ENCODE measurements around the gene MKRN3. TPM values are rescaled to one million over a fixed set of nuclear protein-coding genes. Genes with fewer than 3 reads are reported as not detected.
"Not testable (repeated sequence)": the region's sequence is repeated elsewhere in the genome, so short reads cannot be mapped to it uniquely, and the experiment has no call there.

The MKRN3 gene
- total RNA-seq, 1 experiment from 2014 or later = not detected

DNA sequence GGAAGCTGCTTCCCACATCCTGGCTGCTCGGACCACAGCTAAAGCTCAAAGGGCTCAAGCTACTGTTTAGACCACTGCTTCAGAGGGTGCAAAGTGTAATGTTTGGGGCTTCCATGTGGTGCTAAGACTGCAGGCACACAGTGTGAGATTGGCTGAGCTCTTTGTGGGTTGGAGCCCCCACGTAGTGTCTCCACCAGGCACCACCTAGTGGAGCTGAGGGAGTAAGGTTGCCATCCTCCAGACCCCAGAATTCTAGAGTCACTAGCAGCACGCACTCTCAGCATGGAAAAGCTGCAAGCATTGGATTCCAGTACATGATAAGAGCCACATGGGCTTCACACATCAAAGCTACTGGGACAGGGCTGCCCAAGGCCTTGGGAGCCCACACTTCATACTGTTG is 9.3 kb downstream of the MKRN3 start:
- in situ Hi-C loops (cut with HindIII; ENCODE audit: low pct_unique_long_range_greater_than_20kb, low sequenced_read_pairs) = no loop called here
- no peak for DNase-seq (ENCODE audit: low read depth)

DNA sequence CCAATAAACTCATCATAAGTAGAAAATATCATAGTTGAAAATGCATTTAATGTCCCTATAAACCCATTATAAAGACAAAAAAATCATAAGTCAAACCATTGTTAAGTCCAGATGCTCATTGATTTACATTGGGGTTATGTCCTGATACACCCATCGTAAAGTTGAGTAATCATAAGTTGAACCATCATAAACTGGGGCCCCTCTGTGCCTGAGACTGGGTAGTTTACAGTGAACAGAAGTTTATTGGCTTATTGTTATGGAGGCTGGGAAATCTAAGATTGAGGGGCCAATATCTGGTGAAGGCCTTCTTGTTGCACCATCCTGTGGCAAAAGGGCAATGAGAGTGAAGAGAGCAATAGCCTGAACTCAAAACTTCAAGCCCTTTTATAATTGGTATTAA is 10.6 kb downstream of the MKRN3 start:
- in situ Hi-C loops (cut with HindIII; ENCODE audit: low pct_unique_long_range_greater_than_20kb, low sequenced_read_pairs) = no loop called here
- DNase-seq (ENCODE audit: low read depth) = no peak

DNA sequence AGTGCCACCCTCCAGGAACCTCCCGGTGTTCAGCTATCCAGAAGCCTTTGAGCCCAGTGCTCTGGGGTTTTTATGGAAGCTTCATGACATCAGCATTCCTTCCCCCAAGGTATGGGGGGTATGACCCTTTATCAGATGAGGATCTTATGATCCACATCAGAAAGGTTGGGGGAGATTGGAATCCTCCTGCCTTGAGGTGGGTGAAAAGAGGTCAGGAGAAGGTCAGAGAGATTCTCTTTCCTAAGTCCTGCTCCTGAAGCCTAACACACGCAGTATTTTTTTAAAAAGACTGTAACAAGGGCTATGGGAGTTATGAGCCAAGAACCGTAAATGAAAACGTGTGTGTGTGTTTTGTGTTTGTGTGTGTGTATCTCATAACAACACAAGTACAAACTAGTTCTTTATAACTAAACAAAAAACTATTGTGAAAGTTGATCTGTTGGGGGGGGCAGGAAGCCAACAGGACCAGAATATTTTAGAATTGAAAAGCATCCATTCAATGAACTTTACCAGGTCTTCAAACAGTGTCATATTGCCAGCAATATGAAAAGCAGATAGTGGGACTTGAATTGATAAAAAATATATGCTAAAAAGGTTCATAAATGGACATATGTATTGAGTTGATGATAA is 13.2 kb downstream of the MKRN3 start:
- in situ Hi-C loops (cut with HindIII; ENCODE audit: low pct_unique_long_range_greater_than_20kb, low sequenced_read_pairs) = no loop called here
- DNase-seq (ENCODE audit: low read depth) = no peak

DNA sequence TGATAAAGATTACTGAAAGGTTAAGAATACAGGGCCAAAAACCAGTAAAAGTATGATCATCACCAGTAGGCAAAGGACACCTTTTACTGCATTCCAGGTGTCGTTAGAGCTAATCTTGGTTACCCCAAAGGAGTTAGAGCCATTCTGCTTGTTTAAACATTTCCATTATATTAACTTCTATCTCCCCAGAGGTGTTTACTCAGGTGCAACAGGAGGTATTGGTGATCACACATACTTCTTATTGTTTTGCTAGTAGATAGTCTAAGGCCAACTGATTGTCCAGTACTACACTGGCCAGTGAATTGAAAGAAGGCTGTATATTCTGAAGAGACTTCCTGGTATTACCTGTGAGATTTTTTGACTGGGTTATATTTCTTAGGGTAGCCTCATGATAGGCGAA is 22.8 kb downstream of the MKRN3 start:
- no peak for DNase-seq (ENCODE audit: low read depth)
- in situ Hi-C loops (cut with HindIII; ENCODE audit: low pct_unique_long_range_greater_than_20kb, low sequenced_read_pairs) = no loop called here

DNA sequence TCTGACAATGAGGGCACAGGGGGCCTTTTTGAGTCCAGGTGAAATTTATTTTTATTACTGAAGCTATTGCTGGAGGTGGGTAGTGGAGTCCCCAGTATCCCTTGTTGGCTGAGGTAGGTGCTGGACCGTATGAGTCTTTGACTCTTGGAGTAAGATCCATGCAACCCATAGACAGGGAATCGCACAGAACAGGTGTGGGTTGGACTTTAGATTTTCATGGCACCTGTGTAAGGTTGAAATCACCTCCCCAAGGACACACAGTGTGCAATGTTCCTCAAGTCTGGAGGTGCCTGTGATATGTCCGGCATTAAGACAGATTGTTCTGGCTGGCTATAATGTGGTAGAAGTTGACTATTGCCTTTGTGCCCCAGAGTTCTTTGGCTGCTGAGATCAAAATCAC is 23.5 kb downstream of the MKRN3 start:
- in situ Hi-C loops (cut with HindIII; ENCODE audit: low pct_unique_long_range_greater_than_20kb, low sequenced_read_pairs) = no loop called here
- no peak for DNase-seq (ENCODE audit: low read depth)

DNA sequence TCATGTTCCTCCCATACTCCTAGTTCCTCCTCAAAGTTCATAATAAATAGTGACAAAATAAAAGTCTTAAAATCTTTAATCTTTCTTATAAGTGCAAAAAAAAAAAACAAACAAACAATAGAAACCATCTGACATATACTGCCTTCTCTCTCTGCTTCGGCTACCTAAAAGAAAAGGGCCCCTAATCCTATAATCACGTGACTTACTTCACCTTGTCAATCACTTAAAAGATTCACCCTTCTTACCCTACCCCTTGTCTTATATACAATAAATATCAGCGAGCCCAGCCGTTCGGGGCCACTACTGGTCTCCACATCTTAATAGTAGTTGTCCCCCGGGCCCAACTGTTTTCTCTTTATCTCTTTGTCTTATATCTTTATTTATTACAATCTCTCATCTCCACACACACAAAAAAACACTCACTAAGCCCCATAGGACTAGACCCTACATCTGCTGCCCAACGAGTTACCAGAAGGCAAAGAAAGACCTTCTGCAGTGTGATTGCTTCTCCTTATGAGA is 28.8 kb downstream of the MKRN3 start:
- no peak for DNase-seq (ENCODE audit: low read depth)
- in situ Hi-C loops (cut with HindIII; ENCODE audit: low pct_unique_long_range_greater_than_20kb, low sequenced_read_pairs) = no loop called here

DNA sequence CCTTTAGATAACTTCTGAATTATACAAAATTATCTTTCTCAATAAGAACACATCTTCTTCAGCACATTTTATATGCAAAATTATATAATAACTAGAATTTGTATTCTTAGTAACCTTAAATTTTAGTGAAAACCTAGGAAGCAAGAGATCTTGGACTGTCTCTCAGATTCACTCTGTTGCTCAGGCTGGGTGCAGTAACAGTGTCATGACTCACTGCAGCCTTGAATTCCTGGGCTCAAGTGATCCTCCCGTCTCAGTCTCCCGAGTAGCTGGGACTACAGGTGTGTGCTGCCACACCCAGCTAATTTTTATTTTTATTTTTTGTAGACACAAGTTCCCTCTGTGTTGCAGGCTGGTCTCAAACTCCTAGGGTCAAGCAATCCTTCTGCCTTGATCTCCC is 29.9 kb downstream of the MKRN3 start:
- in situ Hi-C loops (cut with HindIII; ENCODE audit: low pct_unique_long_range_greater_than_20kb, low sequenced_read_pairs) = no loop called here
- no peak for DNase-seq (ENCODE audit: low read depth)

DNA sequence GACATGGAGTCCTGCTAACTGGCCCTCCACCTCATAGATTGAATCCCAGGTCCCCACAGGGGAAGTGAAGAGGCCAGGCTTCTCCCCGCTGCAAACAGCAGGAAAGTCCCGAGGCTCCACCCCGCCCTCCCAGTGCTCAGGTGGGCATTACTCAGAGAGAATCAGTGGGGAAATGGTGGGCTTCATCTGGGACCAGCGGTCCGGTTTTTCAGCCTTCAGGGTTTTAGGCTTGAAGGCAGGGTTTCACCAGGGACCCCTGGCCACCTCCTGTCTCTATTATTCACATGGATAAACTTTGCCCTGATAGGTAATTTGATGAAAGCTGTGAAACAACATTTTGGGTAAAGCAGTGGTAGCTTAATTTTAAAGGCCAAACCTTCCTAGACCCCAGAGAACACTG is 31.3 kb downstream of the MKRN3 start:
- no peak for DNase-seq (ENCODE audit: low read depth)
- in situ Hi-C loops (cut with HindIII; ENCODE audit: low pct_unique_long_range_greater_than_20kb, low sequenced_read_pairs) = no loop called here

DNA sequence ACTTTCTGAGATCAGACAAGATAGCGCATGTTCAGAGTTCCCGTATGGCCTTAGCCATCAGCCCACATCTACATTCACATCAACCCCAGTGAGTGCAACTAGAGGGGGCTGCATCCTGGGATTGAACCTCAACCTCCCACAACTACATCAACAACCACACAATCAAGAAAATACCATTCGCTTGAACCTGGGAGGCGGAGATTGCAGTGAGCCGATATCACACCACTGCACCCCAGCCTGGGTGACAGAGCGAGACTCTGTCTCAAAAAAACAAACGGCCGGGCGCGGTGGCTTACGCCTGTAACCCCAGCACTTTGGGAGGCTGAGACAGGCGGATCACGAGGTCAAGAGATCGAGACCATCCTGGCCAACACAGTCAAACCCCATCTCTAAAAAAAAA is 31.8 kb downstream of the MKRN3 start:
- in situ Hi-C loops (cut with HindIII; ENCODE audit: low pct_unique_long_range_greater_than_20kb, low sequenced_read_pairs); DNase-seq (ENCODE audit: low read depth): not testable (repeated sequence)

DNA sequence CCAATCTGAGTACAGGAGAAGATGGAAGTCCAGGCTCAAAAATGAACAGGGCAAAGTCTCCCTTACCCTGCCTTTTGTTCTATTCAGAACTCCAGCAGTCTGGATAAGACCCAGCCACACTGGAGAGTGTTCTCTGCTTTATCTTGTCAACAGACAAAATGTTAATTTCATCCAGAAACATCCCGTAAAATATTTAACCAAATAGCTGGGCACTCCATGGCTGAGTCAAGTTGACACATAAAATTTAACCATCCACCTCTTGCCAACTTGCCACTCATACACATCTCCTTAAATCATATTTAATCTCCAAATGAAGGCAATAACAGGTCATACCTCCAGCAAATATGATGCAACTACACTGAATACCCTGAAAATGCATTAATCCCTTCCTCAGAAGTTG is 33.6 kb downstream of the MKRN3 start:
- no peak for DNase-seq (ENCODE audit: low read depth)
- in situ Hi-C loops (cut with HindIII; ENCODE audit: low pct_unique_long_range_greater_than_20kb, low sequenced_read_pairs) = no loop called here

DNA sequence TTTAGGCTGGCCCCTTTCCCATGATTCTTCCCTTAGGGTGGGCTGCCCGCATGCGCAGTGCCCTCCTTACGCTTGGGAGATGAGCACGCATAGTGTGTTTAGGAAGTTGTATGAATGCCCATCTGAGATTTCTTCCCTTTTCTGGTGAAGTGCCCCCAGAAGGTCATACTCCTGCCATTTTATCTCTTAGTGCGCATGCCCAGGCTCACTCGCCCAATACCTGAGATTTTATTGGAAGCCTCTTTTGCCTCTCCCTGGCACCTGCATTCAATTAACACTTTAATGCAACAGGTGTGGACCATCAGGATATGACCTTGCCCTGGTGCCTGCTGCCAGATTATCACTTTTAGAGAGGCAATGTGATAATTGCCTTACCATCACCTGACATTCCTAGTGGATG is 36.6 kb downstream of the MKRN3 start:
- in situ Hi-C loops (cut with HindIII; ENCODE audit: low pct_unique_long_range_greater_than_20kb, low sequenced_read_pairs) = no loop called here
- DNase-seq (ENCODE audit: low read depth) = no peak

DNA sequence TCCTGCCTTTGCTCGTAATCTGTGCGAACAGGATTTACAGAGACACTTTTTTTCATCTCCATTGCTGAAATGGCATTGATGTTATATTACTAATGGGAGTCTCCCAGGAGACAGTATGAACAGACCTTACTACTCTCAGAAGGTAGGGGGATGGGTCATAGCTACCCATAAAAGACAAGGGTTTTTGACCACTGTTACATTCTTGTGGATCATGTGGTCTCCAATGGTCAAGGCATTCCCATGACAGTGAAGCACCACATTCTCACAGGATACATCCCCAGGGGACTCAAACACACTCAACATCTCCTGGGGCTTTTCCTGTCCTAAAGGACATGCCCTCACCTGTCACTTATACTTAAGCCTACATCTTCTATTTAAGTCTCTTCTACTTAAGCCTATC is 40.8 kb downstream of the MKRN3 start:
- no peak for DNase-seq (ENCODE audit: low read depth)
- in situ Hi-C loops (cut with HindIII; ENCODE audit: low pct_unique_long_range_greater_than_20kb, low sequenced_read_pairs) = no loop called here

DNA sequence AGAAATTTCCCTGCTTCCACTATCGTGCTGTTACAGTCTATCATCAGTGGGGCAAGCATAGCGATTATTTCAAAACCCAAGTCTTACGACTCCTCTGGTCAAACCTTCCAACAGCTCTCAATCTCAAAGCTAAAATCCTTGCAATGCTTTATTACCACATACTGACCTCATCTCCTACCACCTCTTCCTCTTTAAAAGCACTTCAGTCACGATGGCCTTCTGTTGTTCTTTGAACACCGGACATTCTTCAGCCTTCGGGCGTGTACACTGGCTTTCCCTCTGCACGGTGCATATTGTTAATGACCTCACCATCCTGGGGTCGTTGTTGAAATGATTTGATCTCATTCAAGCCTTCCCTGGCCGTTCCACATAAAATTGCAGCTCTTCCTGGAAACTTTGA is 51.1 kb downstream of the MKRN3 start:
- no peak for DNase-seq (ENCODE audit: low read depth)
- in situ Hi-C loops (cut with HindIII; ENCODE audit: low pct_unique_long_range_greater_than_20kb, low sequenced_read_pairs) = no loop called here

Other genes with a start within 250 kb of the MKRN3 start
- not detected in 2 replicates for gene GOLGA6L26, start 231.5 kb upstream of the MKRN3 start, total RNA-seq (2014; rRNA removed; shearing (Covaris generic); ENCODE audit: low replicate concordance)
- 0.32 TPM in 1 of 2 replicates, not detected in the other for gene GOLGA8S, start 210.9 kb upstream of the MKRN3 start, total RNA-seq (2014; rRNA removed; shearing (Covaris generic); ENCODE audit: low replicate concordance)
- gene GOLGA6L2, start 118.4 kb upstream of the MKRN3 start, total RNA-seq (2014; rRNA removed; shearing (Covaris generic); ENCODE audit: low replicate concordance) = not detected in 2 replicates
- gene MAGEL2, start 82.2 kb downstream of the MKRN3 start, total RNA-seq (2014; rRNA removed; shearing (Covaris generic); ENCODE audit: low replicate concordance) = not detected in 2 replicates
- gene NDN, start 121.6 kb downstream of the MKRN3 start, total RNA-seq (2014; rRNA removed; shearing (Covaris generic); ENCODE audit: low replicate concordance) = 65.3 and 98.8 TPM in 2 replicates

Data from Caki2 (cell line).